ENCODE measurements around the gene SMYD3. TPM values are rescaled to one million over a fixed set of nuclear protein-coding genes. Genes with fewer than 3 reads are reported as not detected.

SMYD3 gene
- polyA plus RNA-seq, 2 of the 4 experiments (the other 2 are of a cell fraction): 18.2 to 35.2 TPM

- no peaks in the 10 kb centered on the region for H3K4me1 ChIP-seq
- H3K4me3 ChIP-seq: no peak overlapping the region
- CTCF ChIA-PET: interaction anchor here (0.7 to 1.1 kb wide), 2 partner anchors 11 to 620 kb away, joined by 3 read pairs; no protein-coding TSS in a partner anchor
- no peak for TF ChIP-seq SREBF2 (IDR thresholded peaks at IDR 0.05)
- no peak for TF ChIP-seq HES2 (IDR thresholded peaks at IDR 0.05)
- TF ChIP-seq EHF (CRISPR knock-in tag; IDR thresholded peaks at IDR 0.05): no peak
- no peak for TF ChIP-seq TP53 (CRISPR knock-in tag; IDR thresholded peaks at IDR 0.05)
- no peak for TF ChIP-seq HOXA7 (CRISPR knock-in tag; IDR thresholded peaks at IDR 0.05)
- TF ChIP-seq CBX2 (IDR thresholded peaks at IDR 0.05; ENCODE audit: borderline replicate concordance, low read depth): no peak
- TF ChIP-seq PHF8 (IDR thresholded peaks at IDR 0.05; ENCODE audit: borderline replicate concordance, low read depth): no peak
- no peak for TF ChIP-seq BCL3 (IDR thresholded peaks at IDR 0.05)
- TF ChIP-seq RARB (CRISPR knock-in tag; IDR thresholded peaks at IDR 0.05): no peak
- no peak for TF ChIP-seq E2F6 (IDR thresholded peaks at IDR 0.05; ENCODE audit: borderline replicate concordance, low read depth)
- TF ChIP-seq CTCF (IDR thresholded peaks at IDR 0.05): no peak
- no peak for TF ChIP-seq ATOH8 (CRISPR knock-in tag; IDR thresholded peaks at IDR 0.05; ENCODE audit: low read depth)
- H3K4me2 ChIP-seq: no peak overlapping the region
- DNase-seq (ENCODE audit: low read depth in 1 of 2, low spot score in 1 of 2) (no peak), FAIRE-seq (no peak), ATAC-seq (no peak)
- no peak overlapping the region for H3K27ac ChIP-seq
- no peaks in the 10 kb centered on the region for H3K9me3 ChIP-seq
- WGBS (ENCODE audit: missing lambda C conversion rate): 99% methylated on average over 5 of the region's 5 CpGs
- POLR2A ChIA-PET: no interaction called here
These were observed 703.4 kb downstream of the SMYD3 start for GRCh38 chr1:245803666-245804037.

GRCh38 chr1:245802941-245803665 is 704.0 kb downstream of the SMYD3 start:
- FAIRE-seq (no peak), DNase-seq (ENCODE audit: low read depth in 1 of 2, low spot score in 1 of 2) (no peak), ATAC-seq (no peak)
- Histone ChIP-seq H3K4me3 (no peak overlapping the region), H3K27ac (no peak overlapping the region), H3K9me3 (no peaks in the 10 kb centered on the region), H3K4me2 (no peak overlapping the region), H3K4me1 (no peaks in the 10 kb centered on the region)
- 90% methylated on average over 9 of the region's 9 CpGs for WGBS (ENCODE audit: missing lambda C conversion rate)
- ChIA-PET POLR2A (no interaction called here), CTCF (interaction anchor here (0.7 kb wide), 1 partner anchor 620 kb away, joined by 3 read pairs; no protein-coding TSS in a partner anchor)
- TF ChIP-seq CTCF (IDR thresholded peaks at IDR 0.05) (no peak), CEBPB (IDR thresholded peaks at IDR 0.05) (no peak), RAD21 (conservative IDR thresholded peaks at IDR 0.05 in 1 of 2, IDR thresholded peaks at IDR 0.05 in 1 of 2) (no peak), HMGXB4 (CRISPR knock-in tag; IDR thresholded peaks at IDR 0.05; ENCODE audit: borderline replicate concordance) (no peak), KDM5A (IDR thresholded peaks at IDR 0.05) (no peak), JUN (IDR thresholded peaks at IDR 0.05) (no peak), PBX3 (IDR thresholded peaks at IDR 0.05) (no peak), MAZ (IDR thresholded peaks at IDR 0.05; ENCODE audit: borderline replicate concordance, low read depth, low read length) (no peak), BCL3 (IDR thresholded peaks at IDR 0.05) (no peak), E2F6 (IDR thresholded peaks at IDR 0.05; ENCODE audit: borderline replicate concordance, low read depth) (no peak), CHD2 (IDR thresholded peaks at IDR 0.05; ENCODE audit: low read length, partially characterized antibody) (no peak), MAX (IDR thresholded peaks at IDR 0.05) (no peak)
